HFF-Myc (cell line): ENCODE results near the gene BTN3A1.
A peak's percentile ranks its signal among the peaks of the same experiment; 100 is the strongest.
"Not testable (repeated sequence)": the region's sequence is repeated elsewhere in the genome, so short reads cannot be mapped to it uniquely, and the experiment has no call there.

Source experiments
- DNase-seq: peaks from one replicate; pipeline ENCODE4 v3.0.0-alpha.2; 2011; ENCODE audit warnings: low read depth; ENCODE audit errors: extremely low read depth
- H3K4me3 ChIP-seq: replicated peaks from 2 replicates; pipeline ENCODE4 v1.5.1; 2011; ENCODE audit warnings: low read depth, mild to moderate bottlenecking, control low read depth, low read length
- TF ChIP-seq, protein P1 (sequence below): IDR thresholded peaks from 2 replicates; pipeline ENCODE4 v1.5.1; 2012; ENCODE audit warnings: mild to moderate bottlenecking, low read depth, low read length, control low read depth; ENCODE audit errors: missing control alignments

Gene BTN3A1

GRCh38 chr6:26366504-26366903 is 35.6 kb upstream of the BTN3A1 start:
- TF ChIP-seq, protein P1, sequence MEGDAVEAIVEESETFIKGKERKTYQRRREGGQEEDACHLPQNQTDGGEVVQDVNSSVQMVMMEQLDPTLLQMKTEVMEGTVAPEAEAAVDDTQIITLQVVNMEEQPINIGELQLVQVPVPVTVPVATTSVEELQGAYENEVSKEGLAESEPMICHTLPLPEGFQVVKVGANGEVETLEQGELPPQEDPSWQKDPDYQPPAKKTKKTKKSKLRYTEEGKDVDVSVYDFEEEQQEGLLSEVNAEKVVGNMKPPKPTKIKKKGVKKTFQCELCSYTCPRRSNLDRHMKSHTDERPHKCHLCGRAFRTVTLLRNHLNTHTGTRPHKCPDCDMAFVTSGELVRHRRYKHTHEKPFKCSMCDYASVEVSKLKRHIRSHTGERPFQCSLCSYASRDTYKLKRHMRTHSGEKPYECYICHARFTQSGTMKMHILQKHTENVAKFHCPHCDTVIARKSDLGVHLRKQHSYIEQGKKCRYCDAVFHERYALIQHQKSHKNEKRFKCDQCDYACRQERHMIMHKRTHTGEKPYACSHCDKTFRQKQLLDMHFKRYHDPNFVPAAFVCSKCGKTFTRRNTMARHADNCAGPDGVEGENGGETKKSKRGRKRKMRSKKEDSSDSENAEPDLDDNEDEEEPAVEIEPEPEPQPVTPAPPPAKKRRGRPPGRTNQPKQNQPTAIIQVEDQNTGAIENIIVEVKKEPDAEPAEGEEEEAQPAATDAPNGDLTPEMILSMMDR, result no peak
- no peak for DNase-seq
- H3K4me3 ChIP-seq, result peak overlapping the region; percentile 71; the same call in 1 of the 2 replicates

- no peak for DNase-seq
- TF ChIP-seq, protein P1, result no peak
- no peak overlapping the region for H3K4me3 ChIP-seq
These were observed 35.0 kb upstream of the BTN3A1 start for GRCh38 chr6:26367114-26367513.

GRCh38 chr6:26371813-26372212 is 30.3 kb upstream of the BTN3A1 start:
- DNase-seq, H3K4me3 ChIP-seq: not testable (repeated sequence)

DNA sequence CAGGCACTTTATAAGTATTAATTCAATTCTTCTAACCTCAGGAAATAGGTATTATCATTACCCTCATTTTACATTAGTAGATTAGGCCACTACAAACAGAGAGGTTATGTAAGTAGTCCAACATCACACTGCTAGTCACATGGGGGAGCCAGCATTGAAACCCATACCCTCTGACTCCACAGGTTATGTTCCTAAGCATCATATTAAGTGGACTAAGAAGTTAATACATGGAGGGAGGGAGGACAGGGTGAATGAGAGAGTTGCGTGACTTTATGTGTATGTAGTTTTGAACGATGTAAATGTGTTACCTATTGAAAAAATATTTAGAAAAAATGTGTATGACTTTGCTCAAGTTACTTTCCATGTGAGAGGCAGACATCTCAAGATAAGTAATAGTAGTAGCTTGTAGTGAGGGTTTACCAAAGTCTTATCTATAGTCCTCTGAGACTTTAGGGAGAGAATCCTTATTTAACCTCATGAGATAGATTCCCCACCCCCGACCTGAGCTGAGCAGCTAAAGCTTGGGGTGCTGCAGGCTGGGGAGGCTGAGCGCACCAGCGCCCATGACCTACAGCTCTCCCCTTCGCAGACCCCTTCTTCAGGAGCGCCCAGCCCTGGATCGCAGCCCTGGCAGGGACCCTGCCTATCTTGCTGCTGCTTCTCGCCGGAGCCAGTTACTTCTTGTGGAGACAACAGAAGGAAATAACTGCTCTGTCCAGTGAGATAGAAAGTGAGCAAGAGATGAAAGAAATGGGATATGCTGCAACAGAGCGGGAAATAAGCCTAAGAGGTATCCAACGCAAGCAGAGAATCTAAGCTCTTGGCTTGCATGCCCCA is 29.5 kb upstream of the BTN3A1 start:
- no peak for DNase-seq
- no peak overlapping the region for H3K4me3 ChIP-seq
- TF ChIP-seq, protein P1, result no peak

DNA sequence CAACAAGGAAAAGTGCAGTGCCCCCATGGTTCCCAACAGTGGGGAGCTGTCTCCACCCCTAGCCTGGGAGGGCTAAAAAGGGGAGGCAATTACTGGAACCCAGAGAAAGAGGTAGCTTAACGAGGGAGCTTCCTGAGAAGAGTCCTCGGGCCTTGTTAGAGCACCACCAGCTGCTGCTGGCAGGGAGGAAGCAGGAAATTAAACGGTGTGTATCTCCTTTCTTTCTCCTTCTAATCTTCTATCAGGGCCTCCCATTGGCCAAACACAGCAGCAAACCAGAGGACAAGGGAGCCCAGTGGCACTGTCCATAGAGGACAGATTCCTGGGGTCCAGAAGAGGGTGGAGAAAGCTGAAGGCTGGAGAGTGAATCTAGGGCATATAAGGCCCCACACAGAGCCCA is 26.8 kb upstream of the BTN3A1 start:
- DNase-seq, result no peak
- H3K4me3 ChIP-seq, result no peak overlapping the region

DNA sequence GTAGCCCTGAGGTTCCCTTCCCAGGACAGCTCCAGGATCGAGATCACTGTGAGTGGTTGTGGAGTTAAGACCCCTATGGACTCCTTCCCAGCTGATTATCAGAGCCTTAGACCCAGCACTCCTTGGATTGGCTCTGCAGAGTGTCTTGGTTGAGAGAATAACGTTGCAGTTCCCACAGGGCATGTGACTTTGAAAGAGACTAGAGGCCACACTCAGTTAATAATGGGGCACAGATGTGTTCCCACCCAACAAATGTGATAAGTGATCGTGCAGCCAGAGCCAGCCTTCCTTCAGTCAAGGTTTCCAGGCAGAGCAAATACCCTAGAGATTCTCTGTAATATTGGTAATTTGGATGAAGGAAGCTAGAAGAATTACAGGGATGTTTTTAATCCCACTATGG is 24.4 kb upstream of the BTN3A1 start:
- TF ChIP-seq, protein P1, result no peak
- no peak overlapping the region for H3K4me3 ChIP-seq
- no peak for DNase-seq

More for the DNA sequence above, 26.8 kb upstream of the BTN3A1 start:
- TF ChIP-seq, protein P1, result no peak

- not testable (repeated sequence) for H3K4me3 ChIP-seq, DNase-seq
These were observed 23.9 kb upstream of the BTN3A1 start for GRCh38 chr6:26378143-26378542.

- TF ChIP-seq, protein P1, result no peak
- DNase-seq, result no peak
- H3K4me3 ChIP-seq, result no peak overlapping the region
These were observed 22.8 kb upstream of the BTN3A1 start for GRCh38 chr6:26379292-26379691.
